Right kidney (tissue), 1 donor: ENCODE measurements around the gene VAMP7.
"Not testable (repeated sequence)": the region's sequence is repeated elsewhere in the genome, so short reads cannot be mapped to it uniquely, and the experiment has no call there.

Experiments used
- DNase-seq: peaks from one replicate; pipeline ENCODE4 v3.0.0-alpha.2; 2016

The VAMP7 gene

DNA sequence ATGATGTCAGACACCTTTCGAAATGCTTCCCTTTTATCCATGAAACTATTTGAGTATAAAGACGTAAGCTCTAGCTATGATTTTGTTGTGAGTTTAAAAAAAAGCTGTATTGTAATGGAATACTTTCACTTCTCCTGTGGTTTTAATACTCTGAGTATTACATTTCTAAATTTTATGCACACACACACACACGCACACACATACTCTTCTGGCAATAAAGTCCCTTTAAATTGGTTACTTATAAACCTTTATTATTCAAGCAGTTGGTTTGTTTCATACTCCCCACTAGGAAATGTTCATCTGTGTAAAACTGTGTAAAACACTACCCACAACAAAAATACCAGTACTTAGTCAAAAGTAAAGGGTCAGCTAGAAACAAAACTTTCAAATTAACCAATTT lies 18.2 kb downstream of the VAMP7 start:
- DNase-seq = no peak

DNA sequence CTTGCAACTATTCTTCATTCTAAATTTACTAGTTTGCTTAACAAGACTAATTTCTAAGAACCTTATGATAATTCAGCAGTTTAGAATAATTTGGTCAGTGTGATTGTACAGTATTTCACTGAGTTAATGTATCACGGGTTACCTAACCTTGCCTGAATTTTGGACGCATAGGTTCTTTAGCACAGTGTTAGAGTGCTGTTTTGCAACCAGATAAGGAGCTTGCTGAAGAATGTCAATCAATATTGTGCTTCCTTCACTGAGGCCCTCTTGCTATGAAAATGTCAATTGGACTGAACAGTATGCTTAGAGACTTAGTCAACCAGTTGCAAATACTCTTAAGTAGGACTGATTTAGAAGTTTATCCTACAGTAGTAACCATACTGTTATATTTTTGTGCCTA lies 19.6 kb downstream of the VAMP7 start:
- no peak for DNase-seq

DNA sequence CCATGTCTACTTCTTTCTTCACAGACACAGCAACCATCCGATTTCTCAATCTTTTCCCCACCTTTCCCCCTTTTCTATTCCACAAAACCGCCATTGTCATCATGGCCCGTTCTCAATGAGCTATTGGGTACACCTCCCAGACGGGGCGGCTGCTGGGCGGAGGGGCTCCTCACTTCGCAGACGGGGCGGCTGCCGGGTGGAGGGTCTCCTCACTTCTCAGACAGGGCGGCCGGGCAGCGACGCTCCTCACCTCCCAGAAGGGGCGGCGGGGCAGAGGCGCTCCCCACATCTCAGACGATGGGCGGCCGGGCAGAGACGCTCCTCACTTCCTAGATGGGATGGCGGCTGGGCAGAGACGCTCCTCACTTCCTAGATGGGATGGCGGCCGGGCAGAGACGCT lies 26.5 kb downstream of the VAMP7 start:
- DNase-seq = not testable (repeated sequence)

DNA sequence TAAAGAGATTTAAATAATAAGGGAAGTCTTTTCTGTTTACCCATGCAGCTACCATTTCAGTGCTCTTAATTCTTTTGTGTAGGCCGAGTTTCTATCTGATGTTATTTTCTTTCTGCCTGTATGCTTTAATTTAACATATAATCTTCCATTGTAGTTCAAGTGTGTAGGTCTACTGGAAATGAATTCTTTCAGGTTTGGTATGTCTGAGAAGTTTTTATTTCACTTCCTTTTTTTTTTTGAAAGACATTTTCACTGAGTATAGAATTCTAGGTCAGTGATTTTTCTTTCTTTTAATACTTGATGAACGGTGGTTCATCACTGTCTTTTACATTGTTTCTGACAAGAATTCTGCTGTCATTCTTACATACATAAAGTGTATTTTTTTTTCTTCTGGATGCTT lies 42.1 kb downstream of the VAMP7 start:
- no peak for DNase-seq

DNA sequence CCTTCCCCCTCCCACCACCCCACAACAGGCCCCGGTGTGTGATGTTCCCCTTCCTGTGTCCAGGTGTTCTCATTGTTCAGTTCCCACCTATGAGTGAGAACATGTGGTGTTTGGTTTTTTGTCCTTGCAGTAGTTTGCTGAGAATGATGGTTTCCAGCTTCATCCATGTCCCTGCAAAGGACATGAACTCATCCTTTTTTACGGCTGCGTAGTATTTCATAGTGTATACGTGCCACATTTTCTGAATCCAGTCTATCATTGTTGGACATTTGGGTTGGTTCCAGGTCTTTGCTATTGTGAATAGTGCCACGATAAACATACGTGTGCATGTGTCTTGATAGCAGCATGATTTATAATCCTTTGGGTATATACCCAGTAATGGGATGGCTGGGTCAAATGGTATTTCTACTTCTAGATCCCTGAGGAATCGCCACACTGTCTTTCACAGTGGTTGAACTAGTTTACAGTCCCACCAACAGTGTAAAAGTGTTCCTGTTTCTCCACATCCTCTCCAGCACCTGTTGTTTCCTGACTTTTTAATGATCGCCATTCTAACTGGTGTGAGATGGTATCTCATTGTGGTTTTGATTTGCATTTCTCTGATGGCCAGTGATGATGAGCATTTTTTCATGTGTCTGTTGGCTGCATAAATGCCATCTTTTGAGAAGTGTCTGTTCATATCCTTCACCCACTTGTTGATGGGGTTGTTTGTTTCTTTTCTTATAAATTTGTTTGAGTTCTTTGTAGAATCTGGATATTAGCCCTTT lies 49.9 kb downstream of the VAMP7 start:
- not testable (repeated sequence) for DNase-seq

DNA sequence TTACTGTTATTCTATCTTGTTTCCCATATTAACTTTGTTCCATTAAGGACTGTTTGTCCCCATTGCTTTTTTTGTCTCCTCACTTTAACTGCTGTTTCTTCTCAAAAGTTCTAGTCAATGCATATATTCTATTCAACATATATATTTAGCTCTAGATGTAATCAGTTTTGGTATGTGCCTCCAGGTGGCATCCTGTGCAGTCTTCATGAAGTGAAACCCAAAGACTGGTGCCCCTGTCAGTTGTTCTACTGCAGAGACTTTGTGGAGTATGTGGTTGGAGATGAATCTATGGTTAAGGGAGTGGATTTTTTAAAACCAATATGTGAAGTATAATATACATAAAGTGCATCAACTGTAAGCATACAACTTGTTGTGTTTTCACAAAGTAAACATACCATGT lies 57.0 kb downstream of the VAMP7 start:
- no peak for DNase-seq

- no peak for DNase-seq
These were observed 68.0 kb downstream of the VAMP7 start for GRCh38 chrX:155949098-155949497.

GRCh38 chrX:155951237-155951789 lies 70.2 kb downstream of the VAMP7 start:
- DNase-seq = no peak

DNA sequence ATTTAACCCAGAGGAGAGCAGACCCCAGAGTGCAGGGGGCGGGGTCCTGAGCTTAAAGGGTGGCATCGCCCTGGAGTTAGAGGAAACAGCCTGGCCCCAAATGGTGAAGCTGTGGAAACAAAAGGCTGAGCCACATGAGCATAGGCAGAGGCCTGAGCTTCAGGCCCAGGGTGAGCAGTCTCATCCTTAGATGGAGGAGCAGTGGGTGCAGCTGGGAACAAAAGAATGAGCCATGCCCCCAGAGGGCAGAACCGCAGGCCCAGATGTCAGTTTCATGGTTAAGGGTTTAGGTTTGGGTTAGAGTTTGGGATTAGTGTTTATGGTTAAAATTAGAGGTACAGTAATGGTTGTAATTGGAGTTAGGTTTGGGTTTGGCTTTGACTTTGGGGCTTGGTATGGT lies 71.9 kb downstream of the VAMP7 start:
- no peak for DNase-seq

DNA sequence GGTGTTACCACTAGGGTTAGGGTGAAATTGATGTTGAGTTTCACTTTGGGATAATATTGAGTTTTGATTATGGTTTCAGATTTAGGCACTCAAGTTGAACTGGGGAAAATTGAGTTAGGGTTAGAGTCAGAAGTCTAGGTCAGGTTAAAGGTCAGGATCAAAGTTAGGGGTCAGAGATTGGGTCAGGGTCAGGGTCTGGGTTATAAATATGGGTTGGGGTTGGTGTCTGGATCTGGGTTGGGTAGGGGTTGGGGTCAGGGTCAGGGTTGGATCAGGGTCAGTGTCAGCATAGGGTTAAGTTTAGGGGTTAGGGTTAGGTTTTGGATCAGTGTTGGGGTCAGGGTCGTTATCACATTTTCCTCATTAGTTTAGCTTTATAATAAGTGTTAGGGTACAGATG lies 73.6 kb downstream of the VAMP7 start:
- no peak for DNase-seq

DNA sequence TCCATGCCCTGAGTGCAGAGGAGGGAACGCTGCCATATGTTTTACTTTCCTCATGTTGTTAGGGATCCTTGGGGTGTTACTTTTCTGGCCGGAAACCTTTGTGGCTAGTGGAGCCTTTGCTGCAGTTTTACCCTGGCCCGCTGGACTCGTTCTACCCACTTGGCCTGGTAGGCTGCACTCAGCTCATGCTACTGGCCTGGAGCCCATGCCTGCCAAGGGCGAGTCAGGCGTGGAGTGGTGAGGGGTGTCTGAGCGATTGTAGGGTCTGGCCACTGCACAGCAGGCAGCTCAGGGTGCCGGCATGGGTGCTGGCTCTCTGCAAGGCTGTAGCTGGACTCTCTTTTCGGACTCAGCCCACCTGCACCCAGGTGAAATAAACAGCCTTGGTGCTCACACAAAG lies 75.0 kb downstream of the VAMP7 start:
- no peak for DNase-seq

DNA sequence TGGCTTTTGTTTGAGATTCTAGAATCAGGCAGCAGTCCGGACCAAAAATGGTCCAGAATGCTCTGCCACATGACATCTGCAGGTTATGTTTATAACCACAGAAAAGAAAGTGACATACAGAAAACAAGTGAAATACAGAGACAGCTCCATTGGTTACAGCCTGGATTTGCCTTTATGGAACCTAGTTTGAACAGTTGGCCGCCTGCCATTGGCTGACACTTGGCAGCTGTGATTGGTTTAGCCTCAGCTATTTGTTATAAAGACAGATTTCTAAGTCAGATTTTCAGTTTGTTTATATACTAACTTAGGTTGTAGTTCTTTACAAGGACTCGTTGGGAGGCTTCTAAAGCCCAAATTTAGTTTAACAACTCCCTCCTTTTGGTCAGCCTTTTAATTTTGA lies 75.5 kb downstream of the VAMP7 start:
- no peak for DNase-seq

DNA sequence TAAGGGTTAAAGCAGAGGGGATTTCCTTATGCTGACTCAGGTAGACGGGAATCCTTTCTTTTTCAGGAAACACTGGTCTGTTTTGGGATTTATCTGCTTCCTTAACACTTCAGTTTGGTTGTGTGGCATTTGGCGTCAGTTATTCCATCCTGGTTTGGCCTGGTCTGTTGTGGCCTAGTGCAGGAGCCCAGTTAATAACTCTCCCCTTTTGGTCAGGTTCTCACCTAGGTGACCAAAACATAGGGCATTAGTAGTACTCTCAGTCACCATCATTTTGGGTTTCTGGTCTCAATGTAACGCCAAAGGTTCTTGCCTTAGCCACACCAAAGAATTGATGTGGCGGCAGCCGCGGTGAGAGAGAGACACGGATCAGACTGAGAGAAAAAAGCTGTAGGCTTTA lies 76.7 kb downstream of the VAMP7 start:
- no peak for DNase-seq

DNA sequence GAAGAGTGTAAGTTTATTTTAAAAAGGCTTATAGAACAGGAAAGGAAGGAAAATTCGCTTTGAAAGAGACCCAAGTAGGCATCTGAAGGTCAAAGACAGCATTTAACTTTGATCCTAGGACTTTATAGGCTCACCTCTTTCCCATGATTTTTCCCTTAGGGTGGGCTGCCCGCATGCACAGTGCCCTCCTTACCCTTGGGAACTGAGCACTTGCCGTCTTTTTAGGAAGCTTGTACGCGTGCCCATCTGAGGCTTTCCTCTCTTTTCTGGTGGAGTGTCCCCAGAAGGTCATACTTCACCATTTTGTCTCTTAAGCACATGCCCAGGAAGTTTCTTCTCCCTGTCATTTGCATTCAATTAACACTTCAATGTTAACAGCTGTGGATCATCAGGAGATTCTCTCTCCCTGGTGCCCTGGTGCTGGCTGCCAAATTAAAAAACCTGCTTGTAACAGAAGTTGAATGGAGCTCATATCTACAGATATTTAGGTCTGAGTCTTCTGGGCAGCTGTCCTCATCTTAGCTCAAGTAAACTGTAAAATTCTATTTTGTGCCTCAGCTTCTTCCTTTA lies 78.0 kb downstream of the VAMP7 start:
- DNase-seq = no peak

DNA sequence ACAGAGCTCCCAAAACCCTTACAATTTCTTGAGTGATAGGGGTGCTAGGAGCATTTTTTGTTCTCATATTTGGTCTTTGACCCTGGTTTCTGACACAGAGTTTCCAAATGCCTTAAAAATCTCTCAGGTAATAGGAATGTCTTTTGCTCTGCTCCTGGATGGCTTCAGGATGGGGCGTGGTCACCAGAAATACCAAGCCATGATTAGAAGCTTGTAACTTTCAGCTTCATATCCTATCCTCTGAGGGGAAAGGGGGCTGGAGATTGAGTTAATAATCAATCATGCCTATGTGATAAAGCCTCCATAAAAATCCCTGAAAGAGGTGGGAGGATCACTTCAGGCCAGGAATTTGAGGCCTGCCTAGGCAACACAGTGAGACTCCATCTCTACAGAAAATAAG lies 81.8 kb downstream of the VAMP7 start:
- DNase-seq = no peak

DNA sequence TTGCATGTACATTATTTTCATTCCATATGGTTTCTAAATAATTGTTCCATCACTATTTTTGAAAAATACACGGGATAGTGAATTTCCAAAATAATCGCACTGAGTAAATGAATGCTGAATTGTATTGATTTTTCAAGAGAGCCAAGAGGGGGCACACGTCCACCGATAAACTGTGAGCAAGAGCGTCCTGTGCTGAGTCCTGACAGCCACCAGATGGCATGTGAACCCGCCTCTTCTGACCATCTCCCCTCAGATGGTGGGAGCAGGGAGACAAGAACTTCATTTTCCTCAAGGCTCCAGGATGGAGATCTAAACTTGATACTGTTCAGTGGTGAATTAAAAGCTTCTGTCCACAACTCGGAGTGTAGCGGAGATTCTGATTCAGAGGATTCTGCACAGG lies 85.7 kb downstream of the VAMP7 start:
- no peak for DNase-seq

DNA sequence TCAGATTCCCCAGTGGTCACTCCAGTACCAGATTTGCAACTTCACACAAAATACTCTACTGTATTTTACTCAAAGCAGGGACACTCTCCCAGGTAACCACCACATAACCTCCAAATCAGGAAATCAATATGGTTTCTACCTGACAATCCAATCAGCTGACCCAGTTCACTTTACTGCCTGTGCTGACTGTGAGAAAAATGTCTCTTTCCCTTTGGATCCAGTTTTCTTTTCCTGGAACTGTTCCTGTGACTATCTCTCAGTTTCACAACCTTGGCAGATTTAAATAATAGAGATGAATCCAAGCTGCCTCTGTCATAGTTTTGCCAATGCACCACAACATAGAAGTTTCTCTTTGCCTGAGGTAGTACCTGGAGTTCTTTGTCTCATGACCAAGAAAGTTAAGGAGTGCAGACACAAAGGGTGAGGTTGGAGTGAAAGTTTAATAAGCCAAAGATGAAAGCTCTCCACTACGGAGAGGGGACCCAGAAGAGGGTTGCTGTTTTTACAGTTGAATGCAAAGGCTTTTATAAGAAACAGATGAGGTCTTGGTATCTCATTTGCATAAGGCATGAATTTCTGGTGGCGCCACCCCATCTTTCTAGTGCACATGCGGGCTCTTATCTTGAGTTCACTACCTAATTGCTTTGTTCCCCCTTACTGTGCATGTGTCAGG lies 86.6 kb downstream of the VAMP7 start:
- no peak for DNase-seq

GRCh38 chrX:155968326-155968661 lies 87.1 kb downstream of the VAMP7 start:
- no peak for DNase-seq

GRCh38 chrX:155968791-155969190 lies 87.6 kb downstream of the VAMP7 start:
- DNase-seq = no peak

GRCh38 chrX:155971658-155972057 lies 90.5 kb downstream of the VAMP7 start:
- not testable (repeated sequence) for DNase-seq

- DNase-seq = not testable (repeated sequence)
These were observed 91.1 kb downstream of the VAMP7 start for GRCh38 chrX:155972241-155972640.

- DNase-seq = no peak
These were observed 102.2 kb downstream of the VAMP7 start for GRCh38 chrX:155983326-155983725.

DNA sequence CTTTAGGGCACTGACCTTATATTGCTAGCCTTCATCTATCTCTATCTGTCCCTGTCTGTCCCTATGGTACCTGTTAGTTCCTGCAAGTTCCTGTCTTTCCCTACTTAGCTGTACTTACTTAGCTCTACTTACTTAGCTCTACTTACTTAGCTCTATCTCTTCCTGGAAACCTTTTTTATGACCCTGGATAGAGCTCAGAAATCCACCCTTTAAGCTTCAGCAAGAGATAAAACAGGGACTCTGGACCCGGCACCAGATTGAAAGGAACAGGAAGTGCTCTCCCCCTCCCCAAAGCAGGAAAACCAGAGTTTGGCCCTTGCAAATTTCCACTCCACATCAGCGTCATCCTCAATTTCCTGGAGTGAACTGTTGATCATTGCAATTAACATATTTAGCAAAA lies 104.1 kb downstream of the VAMP7 start:
- DNase-seq = no peak

DNA sequence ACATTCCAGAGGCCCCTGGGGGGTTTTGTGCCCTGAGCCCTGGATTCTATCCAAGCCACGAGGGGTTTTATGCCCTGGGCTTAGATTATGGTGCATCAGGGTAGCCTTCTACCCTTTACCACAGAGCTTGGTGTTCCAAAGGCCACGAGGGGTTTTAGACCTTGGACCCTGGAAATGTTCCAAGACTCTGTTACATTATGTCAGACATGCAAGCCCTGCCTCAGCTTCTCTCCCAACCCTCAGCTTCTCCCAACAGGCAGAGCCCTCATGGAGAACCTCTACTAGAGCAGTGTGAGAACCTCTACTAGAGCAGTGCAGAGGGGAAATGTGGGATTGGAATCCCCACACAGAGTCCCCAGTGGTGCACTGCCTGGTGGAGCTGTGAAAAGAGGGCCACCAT lies 105.8 kb downstream of the VAMP7 start:
- DNase-seq = not testable (repeated sequence)
